HEK293 (cell line): ENCODE results near the gene HES7.

ENCODE experiments used
- CTCF ChIA-PET: fragments of 350-600 bp; formaldehyde crosslinking; extraction: SDS; loops from one replicate; lab custom pipeline; 2021; ENCODE audit warnings: antibody characterized with exemption; lab: Yijun Ruan, JAX
- POLR2A ChIA-PET: fragments of 300-600 bp; formaldehyde crosslinking; extraction: SDS; loops from one replicate; lab custom pipeline; 2020; ENCODE audit warnings: antibody characterized with exemption, inconsistent platforms; lab: Yijun Ruan, JAX
- H3K27ac ChIP-seq: fragments of 200-500 bp; sonication (Bioruptor generic); 2 replicates; pipeline ENCODE4 v1.5.1; 2014; ENCODE audit warnings: low read depth, low read length, control low read depth, inconsistent platforms; ENCODE audit errors: extremely low read depth
- H3K36me3 ChIP-seq, 2 experiments: fragments of 200-500 bp in 1 of 2; sonication (Bioruptor generic) in 1 of 2; 1 replicate in 1 of 2; 2 replicates in 1 of 2; pipeline ENCODE4 v1.5.1; 2014 to 2017; ENCODE audit warnings: inconsistent platforms in 2 of 2, low read length in 2 of 2; ENCODE audit not compliant: control insufficient read depth in 2 of 2, insufficient read depth in 1 of 2
- H3K4me1 ChIP-seq: fragments of 200-500 bp; sonication (Bioruptor generic); 2 replicates; pipeline ENCODE4 v1.5.1; 2014; ENCODE audit warnings: mild to moderate bottlenecking, low read length, inconsistent platforms; ENCODE audit not compliant: control insufficient read depth, insufficient read depth
- H3K4me3 ChIP-seq: 2 replicates; pipeline ENCODE4 v1.5.1; 2011; ENCODE audit warnings: low read depth, mild to moderate bottlenecking, control low read depth, low read length, moderate library complexity
- H3K9me3 ChIP-seq: fragments of 200-500 bp; sonication (Bioruptor generic); 2 replicates; pipeline ENCODE4 v1.5.1; 2014; ENCODE audit warnings: low read depth, low read length, inconsistent platforms; ENCODE audit not compliant: control insufficient read depth, insufficient read depth
- ATF2 ChIP-seq: fragments of 450-650 bp; formaldehyde crosslinking; IDR thresholded peaks from 2 replicates; pipeline ENCODE4 v1.5.1; 2016; ENCODE audit warnings: missing biosample characterization, missing genetic modification characterization, low read depth
- GFI1B ChIP-seq: fragments of 450-650 bp; formaldehyde crosslinking; IDR thresholded peaks from 2 replicates; pipeline ENCODE4 v1.5.1; 2016; ENCODE audit warnings: missing biosample characterization, missing genetic modification characterization
- GLIS2 ChIP-seq: fragments of 450-650 bp; formaldehyde crosslinking; IDR thresholded peaks from 2 replicates; pipeline ENCODE4 v1.5.1; 2016; ENCODE audit warnings: missing biosample characterization, missing genetic modification characterization
- KLF1 ChIP-seq: fragments of 450-650 bp; formaldehyde crosslinking; IDR thresholded peaks from 2 replicates; pipeline ENCODE4 v1.5.1; 2016; ENCODE audit warnings: missing biosample characterization, missing genetic modification characterization
- KLF17 ChIP-seq: fragments of 450-650 bp; formaldehyde crosslinking; IDR thresholded peaks from 2 replicates; pipeline ENCODE4 v1.5.1; 2016; ENCODE audit warnings: missing biosample characterization, missing genetic modification characterization
- SCRT1 ChIP-seq: fragments of 450-650 bp; formaldehyde crosslinking; IDR thresholded peaks from 2 replicates; pipeline ENCODE4 v1.5.1; 2016; ENCODE audit warnings: missing biosample characterization, missing genetic modification characterization, borderline replicate concordance
- ZBTB26 ChIP-seq: fragments of 450-650 bp; formaldehyde crosslinking; optimal IDR thresholded peaks from 2 replicates; pipeline ENCODE3; 2016; ENCODE audit warnings: missing biosample characterization, mild to moderate bottlenecking, missing genetic modification characterization
- ZNF404 ChIP-seq: fragments of 450-650 bp; formaldehyde crosslinking; IDR thresholded peaks from 2 replicates; pipeline ENCODE4 v1.5.1; 2017; ENCODE audit warnings: missing biosample characterization, missing genetic modification characterization
- ZNF416 ChIP-seq: fragments of 450-650 bp; formaldehyde crosslinking; IDR thresholded peaks from 2 replicates; pipeline ENCODE4 v1.5.1; 2016; ENCODE audit warnings: missing biosample characterization, missing genetic modification characterization
- ZNF488 ChIP-seq: fragments of 450-650 bp; formaldehyde crosslinking; IDR thresholded peaks from 2 replicates; pipeline ENCODE4 v1.5.1; 2016; ENCODE audit warnings: missing biosample characterization, missing genetic modification characterization
- ZNF549 ChIP-seq: fragments of 450-650 bp; IDR thresholded peaks from 2 replicates; pipeline ENCODE4 v1.5.1; 2018; ENCODE audit warnings: missing biosample characterization, missing genetic modification characterization, mild to moderate bottlenecking, inconsistent platforms, moderate library complexity
- ZNF843 ChIP-seq: fragments of 450-650 bp; formaldehyde crosslinking; IDR thresholded peaks from 2 replicates; pipeline ENCODE4 v1.5.1; 2016; ENCODE audit warnings: missing biosample characterization, missing genetic modification characterization
- ZSCAN4 ChIP-seq: fragments of 450-650 bp; formaldehyde crosslinking; IDR thresholded peaks from 2 replicates; pipeline ENCODE4 v1.5.1; 2017; ENCODE audit warnings: missing biosample characterization, missing genetic modification characterization

The HES7 gene

GRCh38 chr17:8087075-8087951 lies 36.6 kb downstream of the HES7 start, which contains the start of gene ALOX12B:
TSS of gene ALOX12B (minus strand) at chr17:8087716. CDS start at chr17:8087442, 274 bp downstream.
- POLR2A ChIA-PET, result interaction anchor here (0.6 to 0.8 kb wide), 3 partner anchors 13 to 1484 kb away, joined by 3 to 4 read pairs (median 3); partner anchors contain the start of gene RANGRF
- CTCF ChIA-PET, result interaction anchor here (0.5 to 27.3 kb wide), 8 partner anchors 10 to 97 kb away, joined by 3 to 561 read pairs (median 5); partner anchors contain the start of gene ALOXE3

GRCh38 chr17:8084250-8084649 lies 39.7 kb downstream of the HES7 start:
- CTCF ChIA-PET, result interaction anchor here (2.6 to 27.3 kb wide), 5 partner anchors 4 to 35 kb away, joined by 21 to 561 read pairs (median 288); partner anchors contain the start of genes ALOX12B and ALOXE3
- POLR2A ChIA-PET, result no interaction called here
- Histone ChIP-seq H3K9me3 (no peaks in the 10 kb centered on the region; the same call in 1 of the 2 replicates), H3K27ac (no peak overlapping the region), H3K36me3 (peaks cover 0 to 5% of the 10 kb centered on the region in 2 experiments; a peak in 1 of 3 replicates), H3K4me3 (no peak overlapping the region), H3K4me1 (peaks cover 7% of the 10 kb centered on the region)
- TF ChIP-seq ZNF843 (tag by site-specific recombination) (no peak), ZBTB26 (tag by site-specific recombination) (peak; percentile 5), ZNF404 (tag by site-specific recombination) (no peak), ATF2 (tag by site-specific recombination) (no peak), ZNF416 (tag by site-specific recombination) (no peak), ZNF488 (tag by site-specific recombination) (no peak), ZNF549 (no peak)

More at GRCh38 chr17:8087075-8087951, 36.6 kb downstream of the HES7 start, which contains the start of gene ALOX12B:
- TF ChIP-seq SCRT1 (tag by site-specific recombination), result no peak
- no peak for TF ChIP-seq GLIS2 (tag by site-specific recombination)
- TF ChIP-seq KLF17 (tag by site-specific recombination), result peak; percentile 63; the same call in 1 of the 2 replicates
- no peak for TF ChIP-seq GFI1B
- TF ChIP-seq KLF1 (tag by site-specific recombination), result peak; percentile 93
- TF ChIP-seq ZSCAN4 (tag by site-specific recombination), result peak; percentile 92
- H3K9me3 ChIP-seq, result no peaks in the 10 kb centered on the region
- no peaks in the 10 kb centered on the region for H3K4me1 ChIP-seq
- no peaks in the 10 kb centered on the region for H3K36me3 ChIP-seq
- no peak within 1 kb of the TSS for H3K4me3 ChIP-seq
- no peak within 1 kb of the TSS for H3K27ac ChIP-seq
